HG03066 (cell line): Measurements from ENCODE around the gene MVB12B.

Experiments used
- ATAC-seq: cut with Tn5 transposase; IDR thresholded peaks from one replicate; pipeline ENCODE4 v1.9.1; 2021; ENCODE audit warnings: low read depth; ENCODE audit not compliant: unreplicated experiment

MVB12B gene

DNA sequence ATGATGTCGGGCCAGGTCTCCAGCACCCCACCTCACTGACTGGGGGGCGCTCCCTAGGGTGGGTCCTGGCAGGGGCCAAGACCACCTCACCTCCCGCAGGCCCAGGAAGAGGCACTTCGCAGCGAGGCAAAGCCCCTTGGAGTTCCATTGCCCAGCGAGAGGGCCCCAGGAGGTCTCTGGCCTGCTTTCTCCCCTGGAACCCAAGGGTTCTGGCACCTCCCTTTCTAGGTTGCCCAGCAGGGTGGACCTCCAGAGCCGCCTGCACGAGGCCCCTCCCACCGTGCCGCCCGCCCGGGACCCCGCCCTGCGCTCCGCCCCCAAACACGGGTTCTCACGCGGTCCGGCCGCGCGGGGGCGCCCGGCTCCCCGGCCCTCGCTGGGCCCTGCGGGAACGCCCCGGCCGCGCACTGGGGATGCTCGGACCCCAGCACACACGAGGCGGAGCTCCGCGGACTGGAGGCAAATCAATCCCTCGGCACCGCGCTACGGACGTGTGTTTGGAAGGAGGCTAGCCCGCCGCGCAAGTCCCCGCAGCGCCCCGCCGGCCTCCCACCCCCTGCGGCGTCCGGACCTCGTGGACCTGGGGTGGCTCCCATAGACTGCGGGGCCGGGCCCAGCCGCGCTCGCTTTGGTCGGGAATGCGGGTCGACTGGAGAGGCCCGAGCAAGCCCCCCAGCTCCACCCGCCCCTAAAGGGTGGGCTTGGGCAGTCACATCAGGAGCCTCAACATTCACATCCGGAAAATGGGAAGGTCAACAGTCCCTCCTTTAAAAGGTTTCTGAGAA, 187.6 kb downstream of the MVB12B start:
- no peak for ATAC-seq

DNA sequence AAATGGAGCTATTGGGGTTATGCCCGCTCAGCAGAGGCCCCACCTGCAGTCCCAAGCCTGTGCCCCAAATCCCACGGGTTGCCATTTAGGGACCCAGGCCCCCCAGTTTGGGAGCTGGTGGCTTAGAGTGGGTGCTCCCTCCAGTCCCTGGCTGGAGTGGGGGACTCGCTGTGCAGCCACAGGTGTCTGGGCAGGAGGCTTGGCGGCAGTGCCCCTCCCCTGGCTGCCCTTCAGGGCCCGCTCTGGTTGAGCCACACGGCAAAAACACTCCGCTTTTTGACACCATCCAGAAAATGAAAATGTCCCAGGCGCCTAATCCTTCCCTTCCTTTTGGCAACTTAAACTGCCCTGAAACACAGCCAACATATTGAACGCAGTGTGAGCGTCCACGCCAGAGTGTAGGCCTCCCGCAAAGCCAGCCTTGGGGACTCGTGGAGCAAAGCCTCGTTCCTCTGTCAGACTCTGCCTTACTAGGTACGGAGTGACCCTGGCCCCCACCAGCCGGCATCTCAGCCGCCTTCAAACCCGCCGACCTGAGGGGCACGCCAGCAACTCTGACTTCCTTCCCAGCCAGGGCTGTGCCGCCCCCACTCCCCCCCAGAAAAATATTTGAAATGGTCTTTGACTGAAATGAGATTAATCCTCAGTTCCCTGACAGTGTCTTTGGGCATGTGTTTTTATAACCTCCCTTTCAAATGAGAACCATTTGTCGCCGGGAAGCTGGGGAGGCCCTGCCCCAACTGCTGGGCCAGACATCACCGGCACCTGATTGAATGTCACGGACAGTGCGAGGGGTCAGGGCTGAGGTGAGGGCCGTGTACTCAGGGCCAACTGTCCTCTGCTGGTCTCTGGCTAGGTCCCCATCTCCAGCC, 188.6 kb downstream of the MVB12B start:
- ATAC-seq, result no peak

DNA sequence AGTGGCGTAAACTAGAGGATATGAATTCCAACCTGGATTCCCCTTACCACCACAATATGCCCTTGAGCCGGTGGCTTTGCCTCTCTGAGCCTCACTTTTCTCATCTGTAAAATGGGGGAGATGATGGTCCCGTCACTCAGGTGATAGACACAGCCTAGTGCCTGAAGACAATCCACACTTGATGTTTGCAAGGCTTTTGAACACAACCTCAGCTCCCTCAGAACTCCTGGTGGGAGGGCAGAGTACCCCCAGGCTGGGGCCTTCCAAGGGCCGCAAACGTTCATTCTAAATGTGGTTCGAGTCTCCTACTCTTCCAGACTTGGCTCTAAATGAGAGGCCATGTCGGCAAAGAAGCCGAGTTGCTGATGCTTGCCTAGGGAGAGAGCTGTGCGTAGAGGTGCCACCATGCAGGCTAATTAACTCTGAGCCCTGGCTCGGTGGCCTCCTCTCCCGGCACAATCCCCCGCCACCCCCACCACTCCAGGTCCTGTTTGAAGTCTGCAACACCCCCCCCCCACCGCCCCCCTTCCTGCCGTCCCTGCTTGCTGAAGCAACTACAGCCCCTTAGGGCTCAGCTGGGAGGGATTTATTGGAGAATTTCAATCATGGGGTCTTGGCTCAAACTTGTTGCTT, 189.4 kb downstream of the MVB12B start:
- no peak for ATAC-seq

DNA sequence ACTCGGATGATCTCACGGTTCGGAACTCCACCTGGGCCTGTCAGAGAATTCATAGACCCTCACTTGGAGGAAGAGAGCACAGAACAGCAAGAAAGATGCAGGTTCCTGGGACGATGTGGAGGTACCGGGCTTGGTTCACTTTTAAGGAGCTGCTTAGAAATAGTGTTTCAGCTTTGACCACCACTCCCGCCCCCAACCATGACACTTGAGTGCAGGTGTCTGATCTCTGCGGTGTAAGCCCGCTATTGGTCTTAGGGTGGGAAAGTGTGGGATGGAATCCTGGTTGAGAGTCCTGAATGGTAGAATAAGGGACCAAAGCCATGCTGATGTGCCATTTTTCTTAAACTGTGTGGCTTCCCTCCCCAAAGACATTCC, 189.9 kb downstream of the MVB12B start:
- ATAC-seq, result no peak

GRCh38 chr9:126516936-126517832, 190.6 kb downstream of the MVB12B start:
- ATAC-seq, result no peak

- ATAC-seq, result no peak
These were observed 191.3 kb downstream of the MVB12B start for GRCh38 chr9:126517833-126518356.

DNA sequence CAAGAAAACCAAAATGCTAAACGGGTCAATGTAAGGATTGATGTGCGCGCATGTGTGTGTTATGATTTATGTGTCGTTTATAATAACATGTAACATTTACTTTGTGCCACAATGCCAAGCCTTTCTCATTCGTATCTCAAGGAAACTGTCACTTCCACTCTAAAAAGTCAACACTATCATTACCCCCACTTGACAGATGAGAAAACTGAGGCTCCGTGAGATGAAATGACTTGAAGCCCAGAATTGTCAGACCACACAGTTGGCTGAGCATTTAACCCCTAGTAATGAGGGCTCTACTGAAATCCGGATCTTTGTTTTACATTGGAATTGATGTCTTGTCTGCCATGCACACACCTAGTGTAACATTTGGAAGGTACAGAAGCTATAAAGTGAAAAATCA, 192.1 kb downstream of the MVB12B start:
- ATAC-seq, result no peak

- ATAC-seq, result no peak
These were observed 193.2 kb downstream of the MVB12B start for GRCh38 chr9:126519660-126520420.

DNA sequence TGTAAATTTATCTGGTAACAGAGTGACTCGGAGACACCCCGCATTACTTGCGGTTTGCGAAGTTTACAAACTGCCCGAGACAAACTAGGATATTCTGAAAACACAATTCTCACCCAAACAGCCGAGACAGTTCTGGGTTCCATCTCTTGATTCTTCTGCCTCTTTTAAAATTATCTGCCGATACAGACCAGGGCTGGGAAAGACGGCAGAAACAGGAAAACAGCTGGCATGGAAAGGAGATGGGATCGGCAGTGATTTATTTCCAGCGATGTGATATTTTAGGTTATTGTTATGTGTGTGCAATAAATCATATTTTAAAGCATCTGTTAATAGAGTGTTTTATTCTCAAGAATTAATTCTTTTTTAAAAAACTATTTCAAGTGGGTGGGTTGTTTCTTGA, 193.8 kb downstream of the MVB12B start:
- no peak for ATAC-seq

DNA sequence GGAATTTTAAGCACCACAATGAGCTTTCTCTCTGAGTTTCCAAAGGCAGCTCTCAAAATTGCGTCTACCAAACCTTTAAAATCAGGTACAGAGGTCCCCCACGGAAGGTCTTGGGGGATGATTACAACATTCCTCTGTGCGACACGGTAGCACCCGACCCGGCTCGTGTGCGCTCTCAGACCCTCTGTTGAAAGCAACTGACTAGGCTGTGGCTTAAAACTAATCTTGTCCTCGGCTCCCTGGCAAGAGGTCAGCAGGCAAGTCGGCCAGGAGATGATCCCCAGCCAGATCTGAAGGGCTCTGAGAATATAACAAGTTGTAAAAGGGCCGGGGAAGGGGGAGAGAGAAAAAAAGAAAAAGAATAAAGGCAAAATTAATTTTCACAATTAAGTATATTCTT, 194.5 kb downstream of the MVB12B start:
- no peak for ATAC-seq

GRCh38 chr9:126521551-126521950, 194.9 kb downstream of the MVB12B start:
- no peak for ATAC-seq

DNA sequence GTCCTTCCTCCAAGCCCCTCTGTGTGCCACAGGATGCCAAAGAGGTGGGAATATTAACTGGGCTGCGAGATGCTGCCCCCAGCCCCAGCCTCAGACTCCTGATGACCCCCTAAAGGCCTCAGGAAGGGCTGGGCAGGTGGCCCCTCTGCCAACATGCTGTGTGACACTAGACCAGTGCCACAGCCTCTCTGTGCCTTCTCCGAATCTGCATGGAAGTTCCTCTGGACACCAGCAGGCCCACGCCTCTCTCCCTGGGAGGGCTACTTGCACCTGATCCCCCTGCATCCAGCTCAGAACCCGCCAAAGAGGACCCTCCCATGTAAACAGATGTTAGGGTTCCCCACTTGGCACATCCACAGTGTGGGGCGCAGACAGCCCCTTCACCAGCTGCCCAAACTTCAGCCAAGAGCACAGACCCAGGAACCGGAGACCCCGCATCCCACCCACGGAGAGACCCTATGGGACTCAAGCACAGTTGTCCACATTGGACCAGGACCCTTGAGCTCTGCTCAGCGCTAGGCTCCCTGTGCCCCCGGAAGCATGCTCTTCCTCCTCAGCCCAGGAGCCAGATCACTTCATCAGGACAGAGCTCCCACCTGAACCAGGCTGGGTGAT, 195.5 kb downstream of the MVB12B start:
- ATAC-seq, result no peak

DNA sequence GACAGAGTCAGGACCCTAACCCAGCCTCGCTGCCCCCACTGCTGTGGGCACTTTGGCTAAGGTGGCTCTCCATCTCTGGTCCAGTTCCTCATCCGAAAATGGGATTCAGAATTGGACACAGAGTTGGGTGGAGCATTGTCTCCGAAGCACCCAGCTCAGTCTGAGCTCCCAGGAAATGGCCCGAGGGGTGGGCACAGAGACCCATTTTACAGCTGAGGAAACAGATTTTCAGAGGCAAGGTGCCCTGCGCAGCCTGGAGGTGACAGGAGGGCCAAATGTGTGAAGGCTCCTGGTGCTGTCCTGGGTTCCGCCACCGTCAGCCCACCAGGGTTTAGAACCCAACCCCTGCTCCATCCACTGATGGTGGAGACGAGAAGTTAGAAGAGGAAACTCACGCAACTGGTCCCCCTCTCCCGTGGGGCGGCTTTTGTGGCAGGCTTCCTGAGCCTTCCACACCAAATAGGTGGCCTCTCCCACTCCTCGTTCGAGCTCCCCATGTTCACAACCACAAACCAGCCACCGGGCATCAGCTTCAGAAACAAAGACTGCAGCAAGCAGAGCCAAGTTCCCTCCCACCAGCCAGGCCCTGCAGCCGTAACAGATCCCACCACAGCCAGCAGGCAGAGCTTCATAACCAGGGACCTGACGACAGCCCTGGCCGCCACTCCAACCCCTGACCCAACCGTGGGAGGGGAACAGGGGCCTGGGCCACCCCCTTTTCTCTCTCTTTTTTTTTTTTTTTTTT, 196.2 kb downstream of the MVB12B start:
- no peak for ATAC-seq

- ATAC-seq, result no peak
These were observed 197.0 kb downstream of the MVB12B start for GRCh38 chr9:126523611-126524111.

GRCh38 chr9:126524353-126525077, 197.9 kb downstream of the MVB12B start:
- ATAC-seq, result no peak

DNA sequence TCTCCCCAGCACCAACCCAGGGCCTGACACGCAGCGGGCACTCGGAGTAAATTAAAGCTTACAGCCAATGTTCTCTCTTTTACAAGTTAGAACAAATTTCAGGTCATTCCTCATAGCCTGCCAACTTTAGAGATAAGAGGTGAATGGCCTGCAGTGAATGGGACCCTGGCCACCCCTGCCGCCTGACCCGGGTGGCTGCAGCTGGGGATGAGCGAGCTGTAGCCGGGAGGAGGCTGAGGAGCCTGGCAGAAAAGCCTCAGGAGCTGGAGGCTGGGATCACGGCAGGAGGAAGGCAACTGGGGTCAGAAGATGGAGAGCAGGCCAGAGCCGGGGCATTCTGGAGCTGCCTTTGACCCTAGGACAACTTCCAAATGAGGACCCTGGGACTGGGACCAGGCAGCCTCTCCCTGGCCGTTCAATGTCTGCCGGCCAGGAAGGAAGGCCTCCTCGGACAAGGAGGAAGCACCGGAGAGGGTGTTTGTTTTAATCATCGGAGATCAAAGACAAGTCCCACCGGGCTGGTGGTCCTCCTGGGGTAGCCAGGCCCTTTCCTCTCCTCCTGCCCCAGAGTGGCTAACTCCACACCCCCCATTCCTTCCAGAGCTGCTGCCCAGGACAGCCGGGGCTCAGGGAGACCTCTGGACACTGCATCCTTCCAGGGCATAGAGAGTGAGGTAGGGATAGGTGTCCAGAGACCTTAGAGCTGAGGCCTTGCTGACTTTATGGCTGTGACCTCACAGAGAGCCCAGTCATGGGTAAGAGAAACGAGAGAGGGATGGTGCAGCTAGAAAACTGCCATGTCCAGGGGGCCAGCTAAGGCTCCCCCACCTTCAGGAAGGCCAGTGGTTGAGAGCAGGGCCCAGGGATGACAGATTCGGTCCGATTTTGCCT, 199.8 kb downstream of the MVB12B start:
- no peak for ATAC-seq
